ENCODE data around the gene LACTBL1.

LACTBL1 gene

GRCh38 chr1:22925111-22925510 is 47.6 kb downstream of the LACTBL1 start:
- H3K9me3 ChIP-seq (ENCODE audit: control insufficient read depth, low read length): no peaks in the 10 kb centered on the region

GRCh38 chr1:22922640-22923039 is 50.0 kb downstream of the LACTBL1 start:
- no peaks in the 10 kb centered on the region for H3K36me3 ChIP-seq (ENCODE audit: control insufficient read depth, insufficient read depth, low read length)
- no peak overlapping the region for H3K4me3 ChIP-seq (ENCODE audit: low read length)
- H3K27me3 ChIP-seq (ENCODE audit: control insufficient read depth, insufficient read depth, low read length): peaks cover 4% of the 10 kb centered on the region
- no peak overlapping the region for H3K9ac ChIP-seq (ENCODE audit: low read length)
- H3K4me1 ChIP-seq (ENCODE audit: control insufficient read depth, insufficient read depth, low read length): no peaks in the 10 kb centered on the region
- H3K9me3 ChIP-seq (ENCODE audit: control insufficient read depth, low read length): no peaks in the 10 kb centered on the region

More at GRCh38 chr1:22925111-22925510, 47.6 kb downstream of the LACTBL1 start:
- H3K9ac ChIP-seq (ENCODE audit: low read length): no peak overlapping the region
- H3K36me3 ChIP-seq (ENCODE audit: control insufficient read depth, insufficient read depth, low read length): no peaks in the 10 kb centered on the region
- H3K4me1 ChIP-seq (ENCODE audit: control insufficient read depth, insufficient read depth, low read length): no peaks in the 10 kb centered on the region
- no peak overlapping the region for H3K4me3 ChIP-seq (ENCODE audit: low read length)
- peaks cover 5% of the 10 kb centered on the region for H3K27me3 ChIP-seq (ENCODE audit: control insufficient read depth, insufficient read depth, low read length)

GRCh38 chr1:22921452-22922126 is 51.1 kb downstream of the LACTBL1 start:
- Histone ChIP-seq H3K9ac (ENCODE audit: low read length) (no peak overlapping the region), H3K4me3 (ENCODE audit: low read length) (no peak overlapping the region), H3K27me3 (ENCODE audit: control insufficient read depth, insufficient read depth, low read length) (peaks cover 4% of the 10 kb centered on the region), H3K9me3 (ENCODE audit: control insufficient read depth, low read length) (no peaks in the 10 kb centered on the region), H3K4me1 (ENCODE audit: control insufficient read depth, insufficient read depth, low read length) (no peaks in the 10 kb centered on the region), H3K36me3 (ENCODE audit: control insufficient read depth, insufficient read depth, low read length) (no peaks in the 10 kb centered on the region)

- H3K36me3 ChIP-seq (ENCODE audit: control insufficient read depth, insufficient read depth, low read length): no peaks in the 10 kb centered on the region
- no peak overlapping the region for H3K9ac ChIP-seq (ENCODE audit: low read length)
- H3K27me3 ChIP-seq (ENCODE audit: control insufficient read depth, insufficient read depth, low read length): no peaks in the 10 kb centered on the region
- no peak overlapping the region for H3K4me3 ChIP-seq (ENCODE audit: low read length)
- H3K4me1 ChIP-seq (ENCODE audit: control insufficient read depth, insufficient read depth, low read length): no peaks in the 10 kb centered on the region
- no peaks in the 10 kb centered on the region for H3K9me3 ChIP-seq (ENCODE audit: control insufficient read depth, low read length)
Measured at GRCh38 chr1:22920734-22921451, 51.8 kb downstream of the LACTBL1 start.

- no peaks in the 10 kb centered on the region for H3K36me3 ChIP-seq (ENCODE audit: control insufficient read depth, insufficient read depth, low read length)
- H3K9ac ChIP-seq (ENCODE audit: low read length): no peak overlapping the region
- no peaks in the 10 kb centered on the region for H3K27me3 ChIP-seq (ENCODE audit: control insufficient read depth, insufficient read depth, low read length)
- H3K9me3 ChIP-seq (ENCODE audit: control insufficient read depth, low read length): no peaks in the 10 kb centered on the region
- no peaks in the 10 kb centered on the region for H3K4me1 ChIP-seq (ENCODE audit: control insufficient read depth, insufficient read depth, low read length)
- H3K4me3 ChIP-seq (ENCODE audit: low read length): no peak overlapping the region
Measured at GRCh38 chr1:22920026-22920733, 52.5 kb downstream of the LACTBL1 start.

- no peak overlapping the region for H3K9ac ChIP-seq (ENCODE audit: low read length)
- H3K4me3 ChIP-seq (ENCODE audit: low read length): no peak overlapping the region
- no peaks in the 10 kb centered on the region for H3K9me3 ChIP-seq (ENCODE audit: control insufficient read depth, low read length)
- H3K4me1 ChIP-seq (ENCODE audit: control insufficient read depth, insufficient read depth, low read length): no peaks in the 10 kb centered on the region
- no peaks in the 10 kb centered on the region for H3K36me3 ChIP-seq (ENCODE audit: control insufficient read depth, insufficient read depth, low read length)
- H3K27me3 ChIP-seq (ENCODE audit: control insufficient read depth, insufficient read depth, low read length): no peaks in the 10 kb centered on the region
Measured at GRCh38 chr1:22919341-22920025, 53.2 kb downstream of the LACTBL1 start.

GRCh38 chr1:22918644-22919043 is 54.0 kb downstream of the LACTBL1 start:
- no peaks in the 10 kb centered on the region for H3K36me3 ChIP-seq (ENCODE audit: control insufficient read depth, insufficient read depth, low read length)
- no peaks in the 10 kb centered on the region for H3K4me1 ChIP-seq (ENCODE audit: control insufficient read depth, insufficient read depth, low read length)
- no peak overlapping the region for H3K9ac ChIP-seq (ENCODE audit: low read length)
- no peaks in the 10 kb centered on the region for H3K27me3 ChIP-seq (ENCODE audit: control insufficient read depth, insufficient read depth, low read length)
- no peaks in the 10 kb centered on the region for H3K9me3 ChIP-seq (ENCODE audit: control insufficient read depth, low read length)
- no peak overlapping the region for H3K4me3 ChIP-seq (ENCODE audit: low read length)

- Histone ChIP-seq H3K36me3 (ENCODE audit: control insufficient read depth, insufficient read depth, low read length) (no peaks in the 10 kb centered on the region), H3K4me1 (ENCODE audit: control insufficient read depth, insufficient read depth, low read length) (no peaks in the 10 kb centered on the region), H3K27me3 (ENCODE audit: control insufficient read depth, insufficient read depth, low read length) (no peaks in the 10 kb centered on the region), H3K4me3 (ENCODE audit: low read length) (no peak overlapping the region), H3K9me3 (ENCODE audit: control insufficient read depth, low read length) (no peaks in the 10 kb centered on the region), H3K9ac (ENCODE audit: low read length) (no peak overlapping the region)
Measured at GRCh38 chr1:22917989-22918388, 54.7 kb downstream of the LACTBL1 start.

GRCh38 chr1:22916471-22916820 is 56.2 kb downstream of the LACTBL1 start:
- no peaks in the 10 kb centered on the region for H3K4me1 ChIP-seq (ENCODE audit: control insufficient read depth, insufficient read depth, low read length)
- H3K4me3 ChIP-seq (ENCODE audit: low read length): no peak overlapping the region
- no peaks in the 10 kb centered on the region for H3K36me3 ChIP-seq (ENCODE audit: control insufficient read depth, insufficient read depth, low read length)
- H3K9me3 ChIP-seq (ENCODE audit: control insufficient read depth, low read length): no peaks in the 10 kb centered on the region
- H3K9ac ChIP-seq (ENCODE audit: low read length): no peak overlapping the region
- H3K27me3 ChIP-seq (ENCODE audit: control insufficient read depth, insufficient read depth, low read length): no peaks in the 10 kb centered on the region

GRCh38 chr1:22915816-22916470 is 56.7 kb downstream of the LACTBL1 start:
- Histone ChIP-seq H3K36me3 (ENCODE audit: control insufficient read depth, insufficient read depth, low read length) (no peaks in the 10 kb centered on the region), H3K4me3 (ENCODE audit: low read length) (no peak overlapping the region), H3K27me3 (ENCODE audit: control insufficient read depth, insufficient read depth, low read length) (no peaks in the 10 kb centered on the region), H3K4me1 (ENCODE audit: control insufficient read depth, insufficient read depth, low read length) (no peaks in the 10 kb centered on the region), H3K9me3 (ENCODE audit: control insufficient read depth, low read length) (no peaks in the 10 kb centered on the region), H3K9ac (ENCODE audit: low read length) (no peak overlapping the region)

GRCh38 chr1:22915231-22915630 is 57.4 kb downstream of the LACTBL1 start:
- Histone ChIP-seq H3K9ac (ENCODE audit: low read length) (no peak overlapping the region), H3K9me3 (ENCODE audit: control insufficient read depth, low read length) (no peaks in the 10 kb centered on the region), H3K4me1 (ENCODE audit: control insufficient read depth, insufficient read depth, low read length) (no peaks in the 10 kb centered on the region), H3K27me3 (ENCODE audit: control insufficient read depth, insufficient read depth, low read length) (no peaks in the 10 kb centered on the region), H3K36me3 (ENCODE audit: control insufficient read depth, insufficient read depth, low read length) (no peaks in the 10 kb centered on the region), H3K4me3 (ENCODE audit: low read length) (no peak overlapping the region)

Data from mucosa of stomach (tissue), 1 donor.